HG02885 (cell line): Measurements from ENCODE around the gene FAIM.
"Not testable (repeated sequence)": the region's sequence is repeated elsewhere in the genome, so short reads cannot be mapped to it uniquely, and the experiment has no call there.

Source experiments
- ATAC-seq: cut with Tn5 transposase; IDR thresholded peaks from one replicate; pipeline ENCODE4 v1.9.1; 2021; ENCODE audit warnings: mild to moderate bottlenecking; ENCODE audit not compliant: unreplicated experiment, poor library complexity

FAIM gene

DNA sequence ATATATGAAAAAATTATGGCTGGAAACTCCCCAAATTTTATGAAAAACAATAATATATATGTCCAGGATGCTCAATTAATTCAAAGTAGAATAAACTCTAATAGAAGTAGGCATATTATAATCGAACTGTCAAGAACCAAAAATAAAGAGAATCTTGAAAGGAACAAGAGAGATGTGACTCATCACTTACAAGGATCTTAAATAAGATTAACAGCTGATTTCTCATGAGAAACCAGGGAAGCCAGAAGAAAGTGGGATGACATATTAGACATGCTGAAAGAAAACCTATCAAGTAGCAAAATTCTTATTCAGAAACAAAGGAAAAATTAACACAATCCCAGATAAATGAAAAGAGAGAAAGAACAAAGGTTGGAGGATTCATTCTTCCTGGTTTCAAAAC is 66.8 kb downstream of the FAIM start:
- no peak for ATAC-seq

- no peak for ATAC-seq
These were observed 69.5 kb downstream of the FAIM start for GRCh38 chr3:138678086-138678485.

DNA sequence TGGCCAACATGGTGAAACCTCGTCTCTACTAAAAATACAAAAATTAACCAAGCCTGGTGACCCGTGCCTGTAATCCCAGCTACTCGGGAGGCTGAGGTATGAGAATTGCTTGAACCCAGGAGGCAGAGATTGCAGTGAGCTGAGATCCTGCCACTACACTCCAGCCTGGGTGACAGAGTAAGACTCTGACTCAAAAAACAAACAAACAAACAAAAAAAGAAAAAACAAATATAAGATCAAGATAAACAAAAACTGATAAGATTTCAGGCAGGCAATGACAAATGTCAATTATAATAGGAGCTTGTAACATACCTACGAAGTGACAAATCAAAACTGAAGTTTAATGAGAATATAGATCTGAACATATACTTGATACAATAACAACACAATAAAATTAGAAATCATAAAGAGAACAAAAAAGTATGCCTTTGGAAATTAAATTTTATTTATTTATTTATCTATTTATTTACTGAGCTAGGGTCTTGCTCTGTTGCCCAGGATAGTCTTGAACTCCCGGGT is 70.4 kb downstream of the FAIM start:
- ATAC-seq, result no peak

DNA sequence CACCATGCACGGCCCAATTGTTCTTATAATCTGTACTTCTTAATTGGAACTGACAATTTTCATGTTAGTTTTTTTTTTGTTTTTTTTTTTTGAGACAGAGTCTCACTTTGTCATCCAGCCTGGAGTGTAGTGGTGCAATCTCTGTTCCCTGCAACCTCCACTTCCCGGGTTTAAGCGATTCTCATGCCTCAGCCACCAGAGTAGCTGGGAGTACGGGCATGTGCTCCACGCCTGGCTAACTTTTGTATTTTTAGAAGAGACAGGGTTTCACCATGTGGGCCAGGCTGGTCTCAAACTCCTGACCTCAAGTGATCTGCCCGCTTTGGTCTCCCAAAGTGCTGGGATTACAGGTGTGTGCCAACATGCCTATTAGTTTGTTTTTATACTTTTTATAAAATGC is 72.4 kb downstream of the FAIM start:
- ATAC-seq, result not testable (repeated sequence)

DNA sequence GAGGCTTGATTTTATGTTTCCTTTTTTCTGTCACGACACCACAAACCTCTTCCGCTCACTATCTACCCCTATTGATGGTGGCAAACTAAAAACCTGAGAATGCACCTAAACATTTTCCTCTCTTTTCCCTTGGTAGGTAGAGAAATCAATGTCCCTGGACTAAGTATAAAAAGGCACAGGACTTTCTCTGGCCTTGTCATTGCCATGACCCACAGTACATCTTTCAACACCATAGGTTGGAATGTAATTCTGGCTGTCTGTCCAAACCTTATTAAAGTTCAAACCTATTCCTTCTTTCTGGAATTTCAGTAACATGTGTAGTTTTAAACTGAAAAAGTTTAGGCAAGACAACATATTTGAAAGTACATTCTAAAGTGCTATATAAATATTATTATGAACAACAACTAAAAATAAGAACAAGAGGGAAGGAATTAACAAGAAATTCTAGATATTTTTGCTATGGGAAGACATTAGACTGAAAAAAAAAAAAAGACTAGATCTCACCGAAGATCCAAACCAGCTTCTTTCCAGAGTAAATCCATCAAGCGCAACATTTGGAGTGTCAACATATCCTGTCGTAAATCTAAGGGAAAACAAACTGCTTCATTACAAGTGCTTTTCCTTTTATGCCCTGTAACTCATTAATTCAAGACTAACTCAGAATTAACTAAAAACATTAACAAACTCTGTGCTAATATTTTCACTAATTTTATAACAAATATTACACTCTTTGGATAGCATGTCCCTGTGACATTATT is 73.1 kb downstream of the FAIM start:
- no peak for ATAC-seq

DNA sequence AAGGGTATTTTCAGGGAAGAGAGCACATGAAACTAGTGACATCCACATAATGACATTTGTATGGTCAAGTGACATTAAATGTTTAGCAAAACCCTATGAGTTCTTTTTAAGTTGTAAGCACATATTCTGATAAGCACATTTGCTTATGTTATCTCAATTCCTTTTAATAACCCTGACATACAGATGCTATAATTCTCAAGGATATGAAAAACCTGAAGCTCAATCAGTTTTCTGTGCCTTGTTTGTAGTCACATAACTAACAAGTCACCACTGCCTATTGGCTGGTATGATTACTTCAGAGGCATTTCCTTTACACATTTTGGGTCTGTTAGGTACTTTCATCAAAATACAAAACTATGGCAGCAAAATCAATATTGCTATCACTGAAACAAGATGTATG is 74.1 kb downstream of the FAIM start:
- no peak for ATAC-seq
